Endothelial cell of umbilical vein (primary cell): ENCODE results near the gene SPOUT1. TPM values are rescaled to one million over a fixed set of nuclear protein-coding genes. Genes with fewer than 3 reads are reported as not detected.

Experiments used
- BruUV-seq: library from RNA; stranded (reverse); fragments of 400-500 nt; replicated peaks from 2 replicates; lab custom pipeline; 2021; lab: Mats Ljungman, UMichigan
- CTCF ChIA-PET: fragments of 300-600, 350-600 bp; sonication (Branson Sonifier 250); formaldehyde crosslinking; loops from one replicate; lab custom pipeline; 2021; ENCODE audit warnings: antibody characterized with exemption, inconsistent platforms; lab: Charles Lee
- POLR2A ChIA-PET: fragments of 300-600, 350-600 bp; sonication (Branson Sonifier 250); formaldehyde crosslinking; loops from one replicate; lab custom pipeline; 2021; ENCODE audit warnings: antibody characterized with exemption, inconsistent platforms; lab: Charles Lee
- DNase-seq: peaks from one replicate; pipeline ENCODE4 v3.0.0-alpha.2; 2011; ENCODE audit warnings: low read depth, low spot score
- FAIRE-seq: peaks from 2 replicates; lab custom pipeline; 2011; peaks lifted over from hg19 to GRCh38; lab: Jason Lieb, UNC
- H2AFZ ChIP-seq: 2 replicates; pipeline ENCODE4 v1.6.0; 2012; ENCODE audit warnings: low read depth, low read length, control low read depth, inconsistent platforms
- H3K27ac ChIP-seq: 2 replicates; pipeline ENCODE4 v1.5.1; 2011; ENCODE audit warnings: low read depth, mild to moderate bottlenecking, control low read depth, low read length, moderate library complexity; ENCODE audit not compliant: insufficient read depth
- H3K27me3 ChIP-seq, 2 experiments: 2 replicates each; pipeline versions ENCODE4 v1.6.0 to v1.6.1; 2011; ENCODE audit warnings: low read length in 2 of 2, mixed read lengths in 1 of 2; ENCODE audit not compliant: control insufficient read depth in 2 of 2, insufficient read depth in 2 of 2
- H3K36me3 ChIP-seq, 2 experiments: 2 replicates in 1 of 2; 3 replicates in 1 of 2; pipeline ENCODE4 v1.5.1; 2011; ENCODE audit warnings: low read length in 2 of 2, mild to moderate bottlenecking in 1 of 2, moderate library complexity in 1 of 2; ENCODE audit not compliant: control insufficient read depth in 2 of 2, insufficient read depth in 2 of 2; ENCODE audit errors: extremely low read depth in 1 of 2
- H3K4me1 ChIP-seq: 3 replicates; pipeline ENCODE4 v1.5.1; 2011; ENCODE audit warnings: mild to moderate bottlenecking, low read length; ENCODE audit not compliant: control insufficient read depth, insufficient read depth; ENCODE audit errors: extremely low read depth
- H3K4me2 ChIP-seq: 2 replicates; pipeline ENCODE4 v1.6.1; 2011; ENCODE audit warnings: low read length, control low read depth, mixed read lengths; ENCODE audit not compliant: insufficient read depth
- H3K4me3 ChIP-seq, 3 experiments: fragments of 200-600 bp in 1 of 3; sonication (generic), shearing (Covaris generic) in 1 of 3; replicated peaks in 1 of 3; 2 replicates each; pipeline ENCODE4 v1.5.1; 2011 to 2016; ENCODE audit warnings: control low read depth in 3 of 3, low read length in 3 of 3, mild to moderate bottlenecking in 2 of 3, inconsistent platforms in 1 of 3, low read depth in 1 of 3, moderate library complexity in 1 of 3; ENCODE audit not compliant: insufficient read depth in 1 of 3
- H3K79me2 ChIP-seq: 2 replicates; pipeline ENCODE4 v1.6.0; 2012; ENCODE audit warnings: low read length, inconsistent platforms; ENCODE audit not compliant: control insufficient read depth, insufficient read depth
- H3K9ac ChIP-seq: replicated peaks from 2 replicates; pipeline ENCODE3; 2011; ENCODE audit warnings: low read length, control low read depth; ENCODE audit not compliant: insufficient read depth; ENCODE audit errors: extremely low read depth
- H3K9me1 ChIP-seq: replicated peaks from 3 replicates; pipeline ENCODE4 v1.6.0; 2011; ENCODE audit warnings: mild to moderate bottlenecking, low read length; ENCODE audit not compliant: control insufficient read depth, insufficient read depth; ENCODE audit errors: extremely low read depth
- H3K9me3 ChIP-seq: replicated peaks from 2 replicates; pipeline ENCODE4 v1.5.1; 2012; ENCODE audit warnings: low read length, inconsistent platforms; ENCODE audit not compliant: control insufficient read depth, insufficient read depth
- H4K20me1 ChIP-seq: replicated peaks from 2 replicates; pipeline ENCODE3; 2011; ENCODE audit warnings: mild to moderate bottlenecking, low read length; ENCODE audit not compliant: control insufficient read depth, insufficient read depth; ENCODE audit errors: extremely low read depth
- CTCF ChIP-seq, 2 donors: IDR thresholded peaks; 1 replicate in 1 of 2; 2 replicates in 1 of 2; pipeline ENCODE4 v1.5.1; 2011; ENCODE audit warnings: low read length in 2 of 2, mild to moderate bottlenecking in 2 of 2, moderate library complexity in 2 of 2, control low read depth in 1 of 2, inconsistent platforms in 1 of 2, low read depth in 1 of 2; ENCODE audit not compliant: insufficient read depth in 1 of 2; ENCODE audit errors: extremely low read depth in 1 of 2
- EZH2 ChIP-seq: IDR thresholded peaks from 2 replicates; pipeline ENCODE4 v1.6.1; 2012; ENCODE audit warnings: borderline replicate concordance, low read depth, mild to moderate bottlenecking, moderate library complexity, low read length, inconsistent platforms; ENCODE audit not compliant: severe bottlenecking
- FOS ChIP-seq: IDR thresholded peaks from 2 replicates; pipeline ENCODE4 v1.6.1; 2011; ENCODE audit warnings: mild to moderate bottlenecking, low read length, moderate library complexity, borderline replicate concordance; ENCODE audit not compliant: insufficient read depth
- GATA2 ChIP-seq: IDR thresholded peaks from 2 replicates; pipeline ENCODE4 v1.7.0; 2011; ENCODE audit warnings: low read depth, mild to moderate bottlenecking, moderate library complexity, mixed read lengths, low read length; ENCODE audit not compliant: insufficient read length, insufficient read depth
- JUN ChIP-seq: IDR thresholded peaks from 2 replicates; pipeline ENCODE4 v1.6.1; 2011; ENCODE audit warnings: borderline replicate concordance, low read depth; ENCODE audit not compliant: insufficient read length, insufficient read depth
- MAX ChIP-seq: IDR thresholded peaks from 2 replicates; pipeline ENCODE4 v1.6.1; 2011; ENCODE audit not compliant: insufficient read depth, insufficient read length
- MYC ChIP-seq: IDR thresholded peaks from one replicate; pipeline ENCODE4 v1.6.1; 2011; ENCODE audit warnings: mild to moderate bottlenecking, low read depth, low read length
- POLR2A ChIP-seq: IDR thresholded peaks from 2 replicates; pipeline ENCODE4 v1.6.1; 2012; ENCODE audit warnings: low read depth, mild to moderate bottlenecking, control low read depth, low read length
- POLR2AphosphoS5 ChIP-seq: IDR thresholded peaks from 2 replicates; pipeline ENCODE4 v1.6.1; 2012; ENCODE audit warnings: low read depth, mild to moderate bottlenecking, control low read depth, low read length, moderate library complexity; ENCODE audit not compliant: insufficient read depth
- dilution Hi-C: fragments of 300-500 bp; cut with MboI; formaldehyde crosslinking; loops from one replicate; pipeline ENCODE4 v1.15.0; 2019; ENCODE audit warnings: low sequenced_read_pairs; ENCODE audit not compliant: extremely low pct_ligation_motif_present
- intact Hi-C: fragments of 100-400 bp; cut with micrococcal nuclease; formaldehyde crosslinking; loops from one replicate; pipeline ENCODE4 v1.10.0; 2022
- polyA plus RNA-seq, 4 experiments: library from polyadenylated mRNA; depleted of rRNA in 3 of 4; stranded (reverse) in 3 of 4; unstranded in 1 of 4; fragments of >200 nt; gene quantifications; 2 replicates each; pipeline versions ENCODE4 v1.2.1 to v1.2.3, GENCODE V29; 2011 to 2012; ENCODE audit warnings: missing spikeins in 1 of 4
- total RNA-seq: library from RNA; stranded (reverse); gene quantifications from 2 replicates; pipeline ENCODE4 v1.2.3, GENCODE V29; 2021

Gene SPOUT1
- total and polyA plus RNA-seq, 2 donors (not counting 3 experiments of a cell fraction or from before 2014, with no cell fraction given), result 50.4 to 51.6 TPM

GRCh38 chr9:128782669-128783068 is 46.9 kb downstream of the SPOUT1 start:
- Histone ChIP-seq H3K27ac (no peak overlapping the region), H3K4me3 (no peak overlapping the region), H3K36me3 (no peaks in the 10 kb centered on the region), H3K27me3 (no peaks in the 10 kb centered on the region), H3K79me2 (peaks cover 3% of the 10 kb centered on the region), H3K9me3 (no peaks in the 10 kb centered on the region), H3K4me1 (peaks cover 4% of the 10 kb centered on the region), H3K4me2 (no peak overlapping the region), H3K9me1 (no peaks in the 10 kb centered on the region), H4K20me1 (no peaks in the 10 kb centered on the region), H3K9ac (no peak overlapping the region), H2AFZ (no peak overlapping the region)
- ChIA-PET CTCF (interaction anchor here (1.1 to 2.2 kb wide), 5 partner anchors 8 to 81 kb away, joined by 3 to 7 read pairs (median 6); partner anchors contain the start of genes ENDOG and PKN3), POLR2A (no interaction called here)
- no TSS peak for BruUV-seq
- no peak for TF ChIP-seq POLR2A
- TF ChIP-seq POLR2AphosphoS5, result no peak
- TF ChIP-seq MAX, result no peak
- TF ChIP-seq MYC, result no peak
- no peak for TF ChIP-seq FOS
- TF ChIP-seq GATA2, result no peak
- no peak for TF ChIP-seq JUN
- no peak for TF ChIP-seq CTCF (IDR thresholded peaks at IDR 0.05; ENCODE audit: extremely low read depth in 1 of 2, insufficient read depth in 1 of 2, low read depth in 1 of 2, low read length in 2 of 2)
- no peak for TF ChIP-seq EZH2
- peak; percentile 44 for FAIRE-seq
- dilution Hi-C loops, result no loop called here
- no peak for DNase-seq
- intact Hi-C loops, result no loop called here
